Testis (tissue), 2 donors: ENCODE data around the gene RPUSD4.

ENCODE experiments used
- CTCF ChIP-seq, 3 experiments: fragments of 450-650 bp in 2 of 3; fragments of 200-600 bp in 1 of 3; sonication (generic) in 1 of 3; IDR thresholded peaks; one replicate each; pipeline ENCODE4 v1.5.1; 2016 to 2019; ENCODE audit warnings: antibody characterized with exemption in 3 of 3, mild to moderate bottlenecking in 2 of 3, moderate library complexity in 1 of 3
- POLR2A ChIP-seq: fragments of 450-650 bp; IDR thresholded peaks from one replicate; pipeline ENCODE4 v1.6.1; 2017; ENCODE audit warnings: antibody characterized with exemption, mild to moderate bottlenecking, moderate library complexity

GRCh38 chr11:126231725-126232459 is 20.4 kb upstream of the RPUSD4 start:
- no peak for TF ChIP-seq CTCF (IDR thresholded peaks at IDR 0.05)
- no peak for TF ChIP-seq POLR2A
